Osteocyte (in vitro differentiated cells): ENCODE results near the gene EPS8. TPM values are rescaled to one million over a fixed set of nuclear protein-coding genes. Genes with fewer than 3 reads are reported as not detected.

Experiments
- DNase-seq: peaks from one replicate; pipeline ENCODE4 v3.0.0; 2021; ENCODE audit warnings: mixed read lengths; ENCODE audit not compliant: unreplicated experiment; ENCODE audit errors: extremely low spot score
- H3K27ac Mint-ChIP-seq: one replicate; pipeline ENCODE4 v1.8.0; 2021; ENCODE audit warnings: mild to moderate bottlenecking, mixed read lengths; ENCODE audit not compliant: unreplicated experiment
- H3K27me3 Mint-ChIP-seq: one replicate; pipeline ENCODE4 v1.8.0; 2021; ENCODE audit warnings: mixed read lengths; ENCODE audit not compliant: unreplicated experiment
- H3K36me3 Mint-ChIP-seq: one replicate; pipeline ENCODE4 v1.8.0; 2021; ENCODE audit warnings: mixed read lengths; ENCODE audit not compliant: unreplicated experiment
- H3K4me1 Mint-ChIP-seq: one replicate; pipeline ENCODE4 v1.8.0; 2021; ENCODE audit warnings: mixed read lengths; ENCODE audit not compliant: unreplicated experiment
- H3K4me3 Mint-ChIP-seq: one replicate; pipeline ENCODE4 v1.8.0; 2021; ENCODE audit warnings: mild to moderate bottlenecking, moderate library complexity, mixed read lengths; ENCODE audit not compliant: unreplicated experiment
- H3K9me3 Mint-ChIP-seq: one replicate; pipeline ENCODE4 v1.8.0; 2021; ENCODE audit warnings: mixed read lengths; ENCODE audit not compliant: unreplicated experiment
- CTCF ChIP-seq: fragments of 200-600 bp; sonication (generic); IDR thresholded peaks from 2 replicates; pipeline ENCODE4 v1.5.0; 2021; ENCODE audit warnings: antibody characterized with exemption, mild to moderate bottlenecking, moderate library complexity
- long read RNA-seq: library from polyadenylated mRNA; unstranded; transcript quantifications from one replicate; pipeline ENCODE4 v2.0.0, GENCODE V29; 2021
- total RNA-seq: library from RNA; stranded (reverse); gene quantifications from 2 replicates; pipeline ENCODE4 v1.2.1, GENCODE V29; 2021

EPS8 gene
- total RNA-seq = 303 and 308 TPM in 2 replicates
- long read RNA-seq, transcript EPS8-221 (21 exons, 3,873 nt) = major isoform, 1,810 of 2,877 reads
- long read RNA-seq, transcript EPS8-222 (22 exons, 3,904 nt) = minor isoform, 67 of 2,877 reads
- long read RNA-seq, partial matches to known transcripts = 816 of 2,877 reads
- long read RNA-seq, other reads (novel, unspliced or antisense) = 180 of 2,877 reads

DNA sequence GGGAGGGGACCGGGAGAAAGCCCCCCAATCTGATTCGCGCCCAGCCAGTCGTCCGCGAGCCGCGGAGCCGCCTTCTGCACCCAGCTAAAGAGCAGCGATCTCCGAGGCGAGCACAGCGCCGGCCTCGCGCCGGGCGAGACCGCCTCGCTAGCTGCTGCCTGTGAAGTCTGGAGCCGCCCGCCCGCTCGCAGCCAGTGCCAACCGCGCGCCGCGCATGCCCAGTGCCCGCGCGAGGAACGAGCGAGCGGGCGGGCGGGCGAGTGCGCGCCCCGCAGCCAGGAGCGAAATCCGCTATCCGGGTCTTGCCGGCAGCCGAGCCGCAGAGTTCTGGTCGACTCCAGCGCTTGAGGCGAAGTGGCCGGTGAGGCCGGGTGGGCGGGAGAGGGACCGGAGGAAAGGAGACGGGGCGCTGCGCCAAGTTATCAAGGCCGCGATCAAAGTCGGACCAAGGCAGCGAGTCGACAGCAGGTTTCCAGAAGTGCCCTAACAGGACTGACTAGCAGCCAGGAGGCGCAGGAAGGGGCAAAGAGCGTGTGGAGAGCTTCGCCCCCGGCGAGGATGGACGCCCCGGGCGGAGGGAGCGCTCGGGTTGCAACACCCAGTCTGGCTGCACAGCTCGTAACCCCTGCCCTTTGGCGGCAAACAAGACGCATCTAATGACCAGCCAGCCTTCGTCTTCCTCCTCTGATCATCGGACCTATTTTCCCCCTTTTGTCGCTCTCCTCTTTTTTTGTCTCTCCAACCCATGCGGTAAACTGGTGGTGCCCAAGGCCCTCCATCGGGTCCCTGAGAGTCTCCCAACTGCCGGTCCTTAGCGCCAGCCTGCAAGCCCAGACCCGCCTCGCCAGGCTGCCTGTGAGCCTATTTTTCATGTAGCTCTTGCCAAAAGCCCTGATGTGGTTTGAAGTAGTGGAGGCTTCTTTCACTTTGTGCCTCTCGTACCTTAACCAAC is at the start of gene EPS8:
TSS of gene EPS8 (minus strand) at position 169 of the 952 bp plus-strand sequence. CDS start 106,437 bp downstream, outside the sequence.
- Mint-ChIP-seq H3K9me3 (no peaks in the 10 kb centered on the region), H3K4me1 (peaks cover 29% of the 10 kb centered on the region), H3K27ac (peak within 1 kb of the TSS; percentile 91), H3K36me3 (peaks cover 21% of the 10 kb centered on the region), H3K27me3 (no peaks in the 10 kb centered on the region), H3K4me3 (peak within 1 kb of the TSS; percentile 85)
- DNase-seq = peak; percentile 99
- peak; percentile 28 for TF ChIP-seq CTCF

GRCh38 chr12:15837141-15837790 is 48.1 kb upstream of the EPS8 start:
- H3K4me3 Mint-ChIP-seq = no peak overlapping the region
- no peak for TF ChIP-seq CTCF
- H3K36me3 Mint-ChIP-seq = no peaks in the 10 kb centered on the region
- H3K9me3 Mint-ChIP-seq = no peaks in the 10 kb centered on the region
- peaks cover 15% of the 10 kb centered on the region for H3K4me1 Mint-ChIP-seq
- DNase-seq = no peak
- no peak overlapping the region for H3K27ac Mint-ChIP-seq
- no peaks in the 10 kb centered on the region for H3K27me3 Mint-ChIP-seq

DNA sequence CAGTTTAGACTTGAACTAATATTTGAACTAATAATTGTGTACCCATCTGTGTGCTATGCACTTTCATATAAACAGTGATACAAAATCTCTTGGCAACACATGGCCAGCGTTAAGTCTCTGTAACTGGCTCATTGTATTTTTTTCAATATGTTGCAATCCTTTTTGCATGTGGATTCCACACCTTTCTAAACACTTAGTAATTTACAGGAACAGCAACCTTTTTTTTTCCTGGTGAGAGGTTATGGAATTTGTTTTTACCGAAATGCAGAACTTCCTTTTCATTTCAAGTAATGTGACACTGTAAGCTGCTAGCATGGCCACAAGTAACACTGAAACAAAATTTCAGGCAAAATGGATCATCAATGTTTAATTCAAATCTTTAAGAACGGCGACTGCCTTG is 45.4 kb upstream of the EPS8 start:
- no peak for DNase-seq
- TF ChIP-seq CTCF = no peak
- H3K4me1 Mint-ChIP-seq = peaks cover 37% of the 10 kb centered on the region
- no peak overlapping the region for H3K27ac Mint-ChIP-seq
- no peaks in the 10 kb centered on the region for H3K27me3 Mint-ChIP-seq
- no peaks in the 10 kb centered on the region for H3K9me3 Mint-ChIP-seq
- no peaks in the 10 kb centered on the region for H3K36me3 Mint-ChIP-seq
- no peak overlapping the region for H3K4me3 Mint-ChIP-seq

DNA sequence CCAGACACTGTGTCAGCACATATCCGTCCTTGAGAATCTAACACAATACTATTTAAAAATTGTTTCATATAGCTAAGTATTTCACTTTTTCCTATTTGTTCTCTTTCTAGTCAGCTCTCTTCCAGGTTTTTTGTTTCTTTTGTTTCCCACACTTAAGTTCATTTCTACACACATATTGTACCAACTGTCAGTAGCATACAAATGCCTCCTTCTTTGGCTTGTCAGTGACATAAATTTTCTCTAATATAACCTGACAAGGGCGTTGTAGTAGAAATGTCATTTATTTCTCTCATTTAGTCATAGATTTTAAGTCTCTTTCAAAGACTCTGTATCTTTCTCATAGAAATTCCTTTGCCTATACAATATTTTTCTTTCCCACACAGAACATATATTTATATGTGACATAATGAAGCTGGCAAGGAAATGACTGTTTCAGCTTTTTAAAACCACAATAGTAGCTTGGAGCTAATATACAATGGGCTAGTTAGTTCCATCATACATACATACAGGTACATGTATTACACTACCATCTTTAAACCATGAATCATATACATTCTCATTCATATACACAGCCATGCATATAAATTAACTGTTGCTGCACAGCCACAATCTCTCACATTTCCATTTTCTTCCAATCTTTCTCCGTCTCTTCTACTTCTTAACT is 42.3 kb upstream of the EPS8 start:
- TF ChIP-seq CTCF = no peak
- H3K9me3 Mint-ChIP-seq = no peaks in the 10 kb centered on the region
- H3K4me1 Mint-ChIP-seq = peaks cover 37% of the 10 kb centered on the region
- no peak overlapping the region for H3K4me3 Mint-ChIP-seq
- DNase-seq = no peak
- no peaks in the 10 kb centered on the region for H3K36me3 Mint-ChIP-seq
- H3K27me3 Mint-ChIP-seq = no peaks in the 10 kb centered on the region
- peak overlapping the region; percentile 88 for H3K27ac Mint-ChIP-seq
